ENCODE data around the gene STAB2. TPM values are rescaled to one million over a fixed set of nuclear protein-coding genes. Genes with fewer than 3 reads are reported as not detected.

STAB2 gene
- total and polyA plus RNA-seq, 4 donors, result 3.4 to 42.6 (median 16.6) TPM

GRCh38 chr12:103548622-103549601 is 38.2 kb upstream of the STAB2 start:
- no peaks in the 10 kb centered on the region for H3K36me3 ChIP-seq (ENCODE audit: control insufficient read depth in 4 of 4, insufficient read depth in 3 of 4, low read depth in 1 of 4, low read length in 3 of 4)
- no peaks in the 10 kb centered on the region for H3K4me1 ChIP-seq (ENCODE audit: control insufficient read depth in 4 of 4, insufficient read depth in 4 of 4, low read length in 3 of 4)
- peak; percentile 61 for DNase-seq (ENCODE audit: low spot score)
- no peaks in the 10 kb centered on the region for H3K27me3 ChIP-seq (ENCODE audit: control insufficient read depth in 4 of 4, insufficient read depth in 4 of 4, low read length in 3 of 4)
- H3K27ac ChIP-seq (ENCODE audit: low read depth in 1 of 2, low read length in 2 of 2), result no peak overlapping the region
- WGBS, result 26% methylated on average over 10 of the region's 10 CpGs
- no peaks in the 10 kb centered on the region for H3K9me3 ChIP-seq (ENCODE audit: control insufficient read depth in 4 of 4, low read length in 3 of 4)
- no peak overlapping the region for H3K9ac ChIP-seq (ENCODE audit: low read depth in 1 of 2, low read length in 2 of 2)
- H3K4me3 ChIP-seq (ENCODE audit: low read depth in 1 of 3, low read length in 3 of 3), result no peak overlapping the region
- TF ChIP-seq ATF3 (IDR thresholded peaks at IDR 0.05), result no peak
- no peak for TF ChIP-seq HNF4G (IDR thresholded peaks at IDR 0.05)
- no peak for TF ChIP-seq FOXA1 (IDR thresholded peaks at IDR 0.05)
- no peak for TF ChIP-seq FOXA2 (IDR thresholded peaks at IDR 0.05)
- no peak for TF ChIP-seq ZBTB33 (IDR thresholded peaks at IDR 0.05)
- no peak for TF ChIP-seq GABPA (IDR thresholded peaks at IDR 0.05 in 1 of 2, conservative IDR thresholded peaks at IDR 0.05 in 1 of 2)
- TF ChIP-seq NR2F2 (IDR thresholded peaks at IDR 0.05), result no peak
- TF ChIP-seq JUND (IDR thresholded peaks at IDR 0.05), result no peak
- peak; percentile 87 for TF ChIP-seq CTCF (IDR thresholded peaks at IDR 0.05; ENCODE audit: low read depth, low read length, missing input control)
- no peak for TF ChIP-seq YY1 (IDR thresholded peaks at IDR 0.05)
- TF ChIP-seq RAD21 (IDR thresholded peaks at IDR 0.05), result peak; percentile 98 to 99
- TF ChIP-seq MAX (IDR thresholded peaks at IDR 0.05), result no peak
- no peak for TF ChIP-seq SP1 (IDR thresholded peaks at IDR 0.05)
- no peak for TF ChIP-seq HNF4A (conservative IDR thresholded peaks at IDR 0.05)

GRCh38 chr12:103556890-103557627 is 30.0 kb upstream of the STAB2 start:
- 69% methylated on average over 3 of the region's 3 CpGs for WGBS
- no peak for DNase-seq (ENCODE audit: low spot score)
- H3K9ac ChIP-seq (ENCODE audit: low read depth in 1 of 2, low read length in 2 of 2), result no peak overlapping the region
- H3K27me3 ChIP-seq (ENCODE audit: control insufficient read depth in 4 of 4, insufficient read depth in 4 of 4, low read length in 3 of 4), result no peaks in the 10 kb centered on the region
- H3K27ac ChIP-seq (ENCODE audit: low read depth in 1 of 2, low read length in 2 of 2), result no peak overlapping the region
- H3K36me3 ChIP-seq (ENCODE audit: control insufficient read depth in 4 of 4, insufficient read depth in 3 of 4, low read depth in 1 of 4, low read length in 3 of 4), result no peaks in the 10 kb centered on the region
- H3K9me3 ChIP-seq (ENCODE audit: control insufficient read depth in 4 of 4, low read length in 3 of 4), result no peaks in the 10 kb centered on the region
- no peaks in the 10 kb centered on the region for H3K4me1 ChIP-seq (ENCODE audit: control insufficient read depth in 4 of 4, insufficient read depth in 4 of 4, low read length in 3 of 4)
- H3K4me3 ChIP-seq (ENCODE audit: low read depth in 1 of 3, low read length in 3 of 3), result no peak overlapping the region
- TF ChIP-seq EGR1 (IDR thresholded peaks at IDR 0.05; ENCODE audit: low read depth in 2 of 2), result no peak
- TF ChIP-seq GABPA (IDR thresholded peaks at IDR 0.05 in 1 of 2, conservative IDR thresholded peaks at IDR 0.05 in 1 of 2), result no peak
- TF ChIP-seq NR2F2 (IDR thresholded peaks at IDR 0.05), result no peak
- TF ChIP-seq MAX (IDR thresholded peaks at IDR 0.05), result no peak
- TF ChIP-seq REST (IDR thresholded peaks at IDR 0.05), result no peak
- no peak for TF ChIP-seq JUND (IDR thresholded peaks at IDR 0.05)
- no peak for TF ChIP-seq FOXA2 (IDR thresholded peaks at IDR 0.05)
- no peak for TF ChIP-seq ZBTB33 (IDR thresholded peaks at IDR 0.05)
- no peak for TF ChIP-seq SP1 (IDR thresholded peaks at IDR 0.05)
- no peak for TF ChIP-seq ATF3 (IDR thresholded peaks at IDR 0.05)
- no peak for TF ChIP-seq RAD21 (IDR thresholded peaks at IDR 0.05)
- TF ChIP-seq TAF1 (conservative IDR thresholded peaks at IDR 0.05), result no peak
- TF ChIP-seq RXRA (IDR thresholded peaks at IDR 0.05), result no peak
- no peak for TF ChIP-seq HNF4G (IDR thresholded peaks at IDR 0.05)
- no peak for TF ChIP-seq FOXA1 (IDR thresholded peaks at IDR 0.05)

Data from liver (tissue), 9 donors.